H9 (cell line): ENCODE data around the gene TRPM3. TPM values are rescaled to one million over a fixed set of nuclear protein-coding genes. Genes with fewer than 3 reads are reported as not detected.

ENCODE experiments used
- DNase-seq: peaks from one replicate; pipeline ENCODE4 v3.0.0-alpha.2; 2017
- H2AFZ ChIP-seq: one replicate; pipeline ENCODE4 v1.6.1; 2013; ENCODE audit warnings: mild to moderate bottlenecking, low read length, control low read depth, moderate library complexity
- H2AK5ac ChIP-seq: 2 replicates; pipeline ENCODE4 v1.6.1; 2013; ENCODE audit warnings: low read length, control low read depth, mixed read lengths; ENCODE audit not compliant: insufficient read length
- H2BK120ac ChIP-seq: one replicate; pipeline ENCODE4 v1.6.1; 2013; ENCODE audit warnings: low read depth, mild to moderate bottlenecking, low read length, control low read depth, inconsistent platforms; ENCODE audit not compliant: poor library complexity, severe bottlenecking
- H2BK12ac ChIP-seq: 2 replicates; pipeline ENCODE4 v1.6.1; 2013; ENCODE audit warnings: low read length, control low read depth, mixed read lengths, low read depth; ENCODE audit not compliant: insufficient read length
- H2BK15ac ChIP-seq: 2 replicates; pipeline ENCODE4 v1.6.1; 2013; ENCODE audit warnings: low read depth, low read length, control low read depth
- H2BK20ac ChIP-seq: one replicate; pipeline ENCODE4 v1.6.1; 2013; ENCODE audit warnings: low read depth, mild to moderate bottlenecking, low read length, control low read depth, inconsistent platforms; ENCODE audit not compliant: poor library complexity, severe bottlenecking
- H2BK5ac ChIP-seq: 2 replicates; pipeline ENCODE4 v1.6.1; 2013; ENCODE audit warnings: low read length, control low read depth, mixed read lengths; ENCODE audit not compliant: insufficient read length
- H3K14ac ChIP-seq: 2 replicates; pipeline ENCODE4 v1.6.1; 2013; ENCODE audit warnings: low read length, control low read depth; ENCODE audit not compliant: insufficient read depth
- H3K18ac ChIP-seq: 2 replicates; pipeline ENCODE4 v1.6.1; 2013; ENCODE audit warnings: low read depth, mild to moderate bottlenecking, mixed read lengths, low read length, control low read depth; ENCODE audit not compliant: insufficient read length
- H3K23ac ChIP-seq: 2 replicates; pipeline ENCODE4 v1.6.1; 2013; ENCODE audit warnings: low read length, control low read depth, mixed read lengths, low read depth; ENCODE audit not compliant: insufficient read length
- H3K23me2 ChIP-seq: 2 replicates; pipeline ENCODE4 v1.6.1; 2013; ENCODE audit warnings: low read depth, mild to moderate bottlenecking, mixed read lengths, low read length, control low read depth; ENCODE audit not compliant: insufficient read length, poor library complexity, severe bottlenecking
- H3K27ac ChIP-seq: 2 replicates; pipeline ENCODE4 v1.5.1; 2013; ENCODE audit warnings: low read length, control low read depth, mixed read lengths, low read depth; ENCODE audit not compliant: insufficient read length
- H3K27me3 ChIP-seq: 2 replicates; pipeline ENCODE4 v1.6.1; 2013; ENCODE audit warnings: low read length, control low read depth, inconsistent platforms; ENCODE audit not compliant: insufficient read depth
- H3K4ac ChIP-seq: 2 replicates; pipeline ENCODE4 v1.6.1; 2013; ENCODE audit warnings: low read depth, mild to moderate bottlenecking, control low read depth, inconsistent platforms, low read length, moderate library complexity
- H3K4me1 ChIP-seq: 2 replicates; pipeline ENCODE4 v1.6.1; 2013; ENCODE audit warnings: low read length, control low read depth, inconsistent platforms; ENCODE audit not compliant: insufficient read depth
- H3K4me2 ChIP-seq: 2 replicates; pipeline ENCODE4 v1.6.1; 2013; ENCODE audit warnings: low read length, control low read depth, mixed read lengths; ENCODE audit not compliant: insufficient read length, insufficient read depth
- H3K56ac ChIP-seq: 2 replicates; pipeline ENCODE4 v1.6.1; 2013; ENCODE audit warnings: low read depth, mild to moderate bottlenecking, mixed read lengths, low read length, control low read depth; ENCODE audit not compliant: insufficient read length
- H3K79me1 ChIP-seq: 2 replicates; pipeline ENCODE4 v1.6.1; 2013; ENCODE audit warnings: low read depth, mild to moderate bottlenecking, moderate library complexity, low read length, control low read depth, inconsistent platforms; ENCODE audit not compliant: insufficient read depth, poor library complexity, severe bottlenecking
- H3K79me2 ChIP-seq: 2 replicates; pipeline ENCODE4 v1.6.1; 2013; ENCODE audit warnings: low read length, control low read depth, inconsistent platforms; ENCODE audit not compliant: insufficient read depth
- H3K9ac ChIP-seq: 2 replicates; pipeline ENCODE4 v1.6.1; 2013; ENCODE audit warnings: low read length, control low read depth, mixed read lengths; ENCODE audit not compliant: insufficient read length; ENCODE audit errors: extremely low read depth
- H3K9me3 ChIP-seq: one replicate; pipeline ENCODE4 v1.6.1; 2013; ENCODE audit warnings: low read depth, low read length, inconsistent platforms; ENCODE audit not compliant: control insufficient read depth
- H3T11ph ChIP-seq: one replicate; pipeline ENCODE4 v1.6.1; 2013; ENCODE audit warnings: mild to moderate bottlenecking, low read length, control low read depth, inconsistent platforms
- H4K20me1 ChIP-seq: one replicate; pipeline ENCODE4 v1.6.1; 2013; ENCODE audit not compliant: control insufficient read depth, insufficient read length, insufficient read depth
- H4K5ac ChIP-seq: 2 replicates; pipeline ENCODE4 v1.6.1; 2013; ENCODE audit warnings: low read depth, mild to moderate bottlenecking, mixed read lengths, low read length, control low read depth; ENCODE audit not compliant: insufficient read length
- H4K8ac ChIP-seq: replicated peaks from 2 replicates; pipeline ENCODE4 v1.6.1; 2013; ENCODE audit warnings: low read length, control low read depth, mixed read lengths, low read depth; ENCODE audit not compliant: insufficient read length
- H4K91ac ChIP-seq: 2 replicates; pipeline ENCODE4 v1.6.1; 2013; ENCODE audit warnings: low read depth, mild to moderate bottlenecking, moderate library complexity, mixed read lengths, low read length, control low read depth; ENCODE audit not compliant: insufficient read length
- H3K27ac Mint-ChIP-seq, 3 experiments: 2 replicates in 2 of 3; 3 replicates in 1 of 3; pipeline ENCODE4 v1.8.0; 2020 to 2021; ENCODE audit warnings: mixed read lengths in 3 of 3, mild to moderate bottlenecking in 1 of 3, moderate library complexity in 1 of 3
- H3K27me3 Mint-ChIP-seq: 2 replicates; pipeline ENCODE4 v1.8.0; 2021; ENCODE audit warnings: low read depth, mild to moderate bottlenecking, moderate library complexity, mixed read lengths
- H3K36me3 Mint-ChIP-seq, 3 experiments: 2 replicates in 2 of 3; 3 replicates in 1 of 3; pipeline ENCODE4 v1.8.0; 2020 to 2021; ENCODE audit warnings: low read depth in 3 of 3, mixed read lengths in 3 of 3; ENCODE audit not compliant: insufficient read depth in 1 of 3
- H3K4me1 Mint-ChIP-seq, 2 experiments: 2 replicates each; pipeline ENCODE4 v1.8.0; 2020; ENCODE audit warnings: mixed read lengths in 2 of 2
- H3K4me3 Mint-ChIP-seq, 2 experiments: 2 replicates in 1 of 2; 3 replicates in 1 of 2; pipeline ENCODE4 v1.8.0; 2020 to 2021; ENCODE audit warnings: mild to moderate bottlenecking in 2 of 2, mixed read lengths in 2 of 2, moderate library complexity in 1 of 2
- H3K9me3 Mint-ChIP-seq, 2 experiments: 2 replicates in 1 of 2; 3 replicates in 1 of 2; pipeline ENCODE4 v1.8.0; 2020; ENCODE audit warnings: mild to moderate bottlenecking in 2 of 2, mixed read lengths in 2 of 2, moderate library complexity in 1 of 2
- WGBS: extraction: QIAGEN DNeasy Blood & Tissue Kit; methylation state at CpG from one replicate; pipeline ENCODE4 v1.1.7; 2013; ENCODE audit warnings: missing lambda C conversion rate, low lambda C conversion rate, mixed read lengths; ENCODE audit not compliant: insufficient read length; ENCODE audit errors: extremely low coverage; 5-methylcytosine and 5-hydroxymethylcytosine counted together
- total RNA-seq: library from RNA; stranded (reverse); gene quantifications from 2 replicates; pipeline ENCODE4 v1.2.1, GENCODE V29; 2021
- TF ChIP-seq, protein P1 (sequence below): fragments of 200-600 bp; sonication (generic); conservative IDR thresholded peaks from 3 replicates; pipeline ENCODE4 v1.8.0; 2021; ENCODE audit warnings: antibody characterized with exemption, mild to moderate bottlenecking

TRPM3 gene
- total RNA-seq, 1 experiment from 2014 or later: 10.3 TPM

DNA sequence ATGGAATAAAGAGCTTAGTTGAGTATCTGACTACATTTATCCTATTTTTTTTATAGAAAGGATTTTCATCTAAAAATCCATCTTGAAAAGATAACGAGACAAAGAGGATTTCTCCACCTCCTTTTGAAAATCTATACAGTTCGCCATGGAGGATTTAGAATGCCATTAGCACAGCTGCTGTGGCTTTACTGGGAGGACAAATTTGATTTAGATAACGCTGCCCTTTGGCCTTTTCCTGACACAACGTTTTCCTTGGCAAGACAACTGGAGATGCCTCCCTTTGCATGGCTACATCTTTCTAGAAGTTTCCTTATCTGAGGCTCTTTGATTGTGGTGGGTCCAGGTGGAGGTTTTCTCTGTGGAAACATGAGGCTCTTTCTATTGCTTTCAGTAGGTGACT, 560.3 kb downstream of the TRPM3 start:
- H3K9me3 Mint-ChIP-seq: no peaks in the 10 kb centered on the region
- H3K4me1 Mint-ChIP-seq: peaks cover 7 to 10% of the 10 kb centered on the region in 2 experiments
- H3K18ac ChIP-seq: no peak overlapping the region
- no peak overlapping the region for H2BK15ac ChIP-seq
- no peak for DNase-seq
- no peaks in the 10 kb centered on the region; the same call in 1 of the 2 replicates for H3K27me3 Mint-ChIP-seq
- H3K79me1 ChIP-seq: no peaks in the 10 kb centered on the region
- no peak overlapping the region for H2BK120ac ChIP-seq
- H3K9me3 ChIP-seq: no peaks in the 10 kb centered on the region
- H3K36me3 Mint-ChIP-seq: no peaks in the 10 kb centered on the region
- no peak overlapping the region for H3K4me2 ChIP-seq
- no peaks in the 10 kb centered on the region for H3K79me2 ChIP-seq
- H3K14ac ChIP-seq: no peak overlapping the region
- H3K4me1 ChIP-seq: no peaks in the 10 kb centered on the region
- no peak overlapping the region for H3K56ac ChIP-seq
- H2AFZ ChIP-seq: no peak overlapping the region
- H2BK12ac ChIP-seq: no peak overlapping the region
- H3K23me2 ChIP-seq: no peaks in the 10 kb centered on the region
- no peak overlapping the region for H3K27ac Mint-ChIP-seq
- TF ChIP-seq, protein P1, sequence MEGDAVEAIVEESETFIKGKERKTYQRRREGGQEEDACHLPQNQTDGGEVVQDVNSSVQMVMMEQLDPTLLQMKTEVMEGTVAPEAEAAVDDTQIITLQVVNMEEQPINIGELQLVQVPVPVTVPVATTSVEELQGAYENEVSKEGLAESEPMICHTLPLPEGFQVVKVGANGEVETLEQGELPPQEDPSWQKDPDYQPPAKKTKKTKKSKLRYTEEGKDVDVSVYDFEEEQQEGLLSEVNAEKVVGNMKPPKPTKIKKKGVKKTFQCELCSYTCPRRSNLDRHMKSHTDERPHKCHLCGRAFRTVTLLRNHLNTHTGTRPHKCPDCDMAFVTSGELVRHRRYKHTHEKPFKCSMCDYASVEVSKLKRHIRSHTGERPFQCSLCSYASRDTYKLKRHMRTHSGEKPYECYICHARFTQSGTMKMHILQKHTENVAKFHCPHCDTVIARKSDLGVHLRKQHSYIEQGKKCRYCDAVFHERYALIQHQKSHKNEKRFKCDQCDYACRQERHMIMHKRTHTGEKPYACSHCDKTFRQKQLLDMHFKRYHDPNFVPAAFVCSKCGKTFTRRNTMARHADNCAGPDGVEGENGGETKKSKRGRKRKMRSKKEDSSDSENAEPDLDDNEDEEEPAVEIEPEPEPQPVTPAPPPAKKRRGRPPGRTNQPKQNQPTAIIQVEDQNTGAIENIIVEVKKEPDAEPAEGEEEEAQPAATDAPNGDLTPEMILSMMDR: no peak
- WGBS: no CpG with 5 or more reads among the region's 4 CpGs
- H4K20me1 ChIP-seq: no peaks in the 10 kb centered on the region
- H2BK5ac ChIP-seq: no peak overlapping the region
- no peak overlapping the region for H4K5ac ChIP-seq
- no peak overlapping the region for H3K4ac ChIP-seq
- no peak overlapping the region for H3K23ac ChIP-seq
- no peak overlapping the region for H2AK5ac ChIP-seq
- no peak overlapping the region for H3K9ac ChIP-seq
- H4K91ac ChIP-seq: no peak overlapping the region
- no peak overlapping the region for H3T11ph ChIP-seq
- H2BK20ac ChIP-seq: no peak overlapping the region
- H3K4me3 Mint-ChIP-seq: no peak overlapping the region
- H3K27me3 ChIP-seq: no peaks in the 10 kb centered on the region; the same call in 1 of the 2 replicates
- H3K27ac ChIP-seq: no peak overlapping the region
- no peak overlapping the region for H4K8ac ChIP-seq
